Spleen (tissue), 7 donors: Measurements from ENCODE around the gene GRK3.

Source experiments
- CTCF ChIP-seq, 11 experiments: fragments of 200-600 bp in 7 of 11; fragments of 450-650 bp in 4 of 11; sonication (generic) in 4 of 11; IDR thresholded peaks in 8 of 11; conservative IDR thresholded peaks in 3 of 11; 1 replicate in 7 of 11; 2 replicates in 4 of 11; pipeline versions ENCODE4 v1.4.0 to v1.8.0; 2016 to 2021; ENCODE audit warnings: antibody characterized with exemption in 11 of 11, inconsistent platforms in 4 of 11, mild to moderate bottlenecking in 1 of 11
- POLR2AphosphoS5 ChIP-seq, 3 donors: sonication (generic); formaldehyde crosslinking; IDR thresholded peaks; one replicate each; pipeline ENCODE4 v1.5.1; 2017; ENCODE audit warnings: antibody characterized with exemption in 3 of 3
- donor health status: DM: no; HTN: no; CAD: no; lungs with moderate emphysema.
- donor health status: DM: no; HTN: no; CAD: no.
- donor health status: DM: no; HTN: no; CAD: no.

GRCh38 chr22:25518000-25518663 is 46.3 kb upstream of the GRK3 start:
- no peak for TF ChIP-seq CTCF (IDR thresholded peaks at IDR 0.05 in 8 of 11, conservative IDR thresholded peaks at IDR 0.05 in 3 of 11)
- no peak for TF ChIP-seq POLR2AphosphoS5 (IDR thresholded peaks at IDR 0.05)
